Ectodermal cell (in vitro differentiated cells): Measurements from ENCODE around the gene SRGAP1.

Experiments used
- H3K27ac ChIP-seq: 2 replicates; pipeline ENCODE4 v1.7.0; 2013; ENCODE audit warnings: mild to moderate bottlenecking, low read depth, low read length; ENCODE audit not compliant: insufficient read depth, poor library complexity, severe bottlenecking
- H3K27me3 ChIP-seq: 2 replicates; pipeline ENCODE4 v1.7.0; 2013; ENCODE audit warnings: mild to moderate bottlenecking, low read length; ENCODE audit not compliant: insufficient read depth, control insufficient read depth, poor library complexity, severe bottlenecking
- H3K36me3 ChIP-seq: one replicate; pipeline ENCODE4 v1.7.0; 2013; ENCODE audit warnings: low read length; ENCODE audit not compliant: control insufficient read depth, insufficient read depth
- H3K4me1 ChIP-seq: one replicate; pipeline ENCODE4 v1.7.0; 2013; ENCODE audit warnings: low read length; ENCODE audit not compliant: control insufficient read depth, insufficient read depth
- H3K4me3 ChIP-seq: 2 replicates; pipeline ENCODE4 v1.7.0; 2013; ENCODE audit warnings: low read depth, low read length, control low read depth; ENCODE audit not compliant: insufficient read depth
- H3K9me3 ChIP-seq: 2 replicates; pipeline ENCODE4 v1.7.0; 2013; ENCODE audit warnings: mild to moderate bottlenecking, low read length, moderate library complexity; ENCODE audit not compliant: control insufficient read depth
- WGBS, 2 experiments: methylation state at CpG; one replicate each; pipeline ENCODE4 v1.1.7; 2013; ENCODE audit warnings: missing lambda C conversion rate in 2 of 2; 5-methylcytosine and 5-hydroxymethylcytosine counted together

Gene SRGAP1

GRCh38 chr12:63929426-63929825, 84.9 kb downstream of the SRGAP1 start:
- no peaks in the 10 kb centered on the region for H3K27me3 ChIP-seq
- no peaks in the 10 kb centered on the region for H3K4me1 ChIP-seq
- WGBS, 2 experiments: 67 to 91% methylated on average over 1 to 2 of the region's 3 CpGs
- H3K9me3 ChIP-seq: no peaks in the 10 kb centered on the region
- no peak overlapping the region for H3K4me3 ChIP-seq
- no peak overlapping the region for H3K27ac ChIP-seq
- no peaks in the 10 kb centered on the region for H3K36me3 ChIP-seq

DNA sequence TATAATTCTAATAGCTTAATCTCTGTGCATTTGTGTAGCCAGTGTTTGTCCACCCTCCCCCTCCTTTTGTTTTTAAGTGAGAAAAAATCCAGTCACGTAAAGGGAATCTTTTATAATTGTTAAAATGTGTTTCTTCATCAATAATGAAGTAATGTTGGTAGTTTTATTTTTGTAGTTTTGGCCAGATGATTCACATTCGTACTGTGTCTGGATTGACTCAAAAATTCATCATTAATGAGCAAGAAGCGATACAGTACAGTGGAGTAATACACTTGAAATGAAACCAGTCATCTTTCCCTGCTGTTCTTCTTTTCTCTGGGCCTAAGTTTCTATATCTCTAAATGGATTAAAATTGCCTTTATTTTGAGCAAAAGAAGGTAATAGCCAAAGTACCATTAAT, 86.5 kb downstream of the SRGAP1 start:
- no peak overlapping the region for H3K4me3 ChIP-seq
- no peaks in the 10 kb centered on the region for H3K36me3 ChIP-seq
- H3K27ac ChIP-seq: no peak overlapping the region
- no peaks in the 10 kb centered on the region for H3K4me1 ChIP-seq
- no peaks in the 10 kb centered on the region for H3K27me3 ChIP-seq
- 88 to 98% methylated on average over 3 of the region's 3 CpGs for WGBS, 2 experiments
- no peaks in the 10 kb centered on the region for H3K9me3 ChIP-seq

GRCh38 chr12:63931703-63932102, 87.2 kb downstream of the SRGAP1 start:
- Histone ChIP-seq H3K4me1 (no peaks in the 10 kb centered on the region), H3K9me3 (no peaks in the 10 kb centered on the region), H3K4me3 (no peak overlapping the region), H3K36me3 (no peaks in the 10 kb centered on the region), H3K27ac (no peak overlapping the region), H3K27me3 (no peaks in the 10 kb centered on the region)
- 94 to 95% methylated on average over 1 of the region's 1 CpG for WGBS, 2 experiments

DNA sequence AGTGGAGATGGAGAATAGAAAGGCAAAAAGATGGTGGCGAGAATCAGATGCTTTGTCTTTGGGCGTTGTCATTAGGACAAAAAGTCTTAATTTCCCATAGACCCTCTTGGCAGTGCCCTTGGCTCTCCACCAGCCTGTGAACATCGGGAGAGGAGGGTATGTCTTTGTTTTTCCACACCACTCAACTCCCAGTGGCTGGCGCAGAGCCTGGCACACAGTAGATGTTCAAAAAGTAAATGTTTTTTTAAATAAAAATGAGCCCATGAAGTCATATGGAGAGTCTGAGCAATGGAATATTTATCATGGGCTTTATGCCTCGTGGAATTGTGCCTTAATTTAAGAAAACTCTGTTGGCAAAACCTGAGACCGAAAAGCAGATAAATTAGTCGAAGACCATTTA, 90.4 kb downstream of the SRGAP1 start:
- Histone ChIP-seq H3K9me3 (no peaks in the 10 kb centered on the region), H3K36me3 (no peaks in the 10 kb centered on the region), H3K4me3 (no peak overlapping the region), H3K27ac (no peak overlapping the region), H3K4me1 (no peaks in the 10 kb centered on the region), H3K27me3 (no peaks in the 10 kb centered on the region)
- WGBS, 2 experiments: 91% methylated on average over 3 to 5 of the region's 7 CpGs

- Histone ChIP-seq H3K27me3 (no peaks in the 10 kb centered on the region), H3K4me3 (no peak overlapping the region), H3K4me1 (peaks cover 4% of the 10 kb centered on the region), H3K9me3 (no peaks in the 10 kb centered on the region), H3K36me3 (no peaks in the 10 kb centered on the region), H3K27ac (no peak overlapping the region)
Observed at GRCh38 chr12:63935361-63935760, 90.9 kb downstream of the SRGAP1 start.

GRCh38 chr12:63937378-63938316, 93.1 kb downstream of the SRGAP1 start:
- Histone ChIP-seq H3K27me3 (no peaks in the 10 kb centered on the region), H3K4me1 (peaks cover 5% of the 10 kb centered on the region), H3K4me3 (no peak overlapping the region), H3K36me3 (no peaks in the 10 kb centered on the region), H3K9me3 (no peaks in the 10 kb centered on the region), H3K27ac (no peak overlapping the region)
- 93 to 95% methylated on average over 12 of the region's 12 CpGs for WGBS, 2 experiments

- WGBS, 2 experiments: 89 to 90% methylated on average over 7 of the region's 7 CpGs
- H3K9me3 ChIP-seq: no peaks in the 10 kb centered on the region
- peaks cover 5% of the 10 kb centered on the region for H3K4me1 ChIP-seq
- no peaks in the 10 kb centered on the region for H3K36me3 ChIP-seq
- no peaks in the 10 kb centered on the region for H3K27me3 ChIP-seq
- H3K27ac ChIP-seq: no peak overlapping the region
- no peak overlapping the region for H3K4me3 ChIP-seq
Observed at GRCh38 chr12:63940310-63941005, 96.0 kb downstream of the SRGAP1 start.

DNA sequence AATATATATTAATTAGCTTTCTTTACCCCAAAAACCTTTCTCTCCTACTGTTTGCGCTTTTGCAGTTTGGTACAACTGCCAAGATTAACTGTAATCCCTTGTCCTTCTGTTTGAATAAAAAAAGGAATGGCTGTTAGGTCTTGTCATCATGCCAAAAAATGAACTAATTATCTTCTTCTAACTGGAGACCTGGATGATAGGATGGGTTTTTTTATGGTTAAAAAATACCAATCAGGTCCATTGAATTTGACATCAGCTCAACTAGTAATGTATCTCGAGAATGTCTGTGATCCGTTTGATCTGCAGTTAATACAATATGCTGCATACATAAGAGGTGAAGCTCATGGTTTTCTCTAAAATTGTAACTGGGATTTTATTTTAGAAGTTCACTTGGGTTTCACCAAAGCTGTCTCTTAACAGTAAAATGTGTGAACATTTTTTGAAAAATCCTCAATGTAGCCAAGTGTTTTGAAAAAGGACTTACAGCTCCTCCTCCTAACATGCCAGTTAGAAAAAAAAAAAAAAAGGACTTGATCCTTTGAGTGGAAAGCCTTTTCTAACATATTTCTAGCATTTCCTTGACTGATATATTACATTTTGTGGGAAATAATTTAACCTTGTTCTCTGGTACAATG, 96.8 kb downstream of the SRGAP1 start:
- H3K36me3 ChIP-seq: no peaks in the 10 kb centered on the region
- H3K27ac ChIP-seq: no peak overlapping the region
- H3K4me3 ChIP-seq: no peak overlapping the region
- peaks cover 5% of the 10 kb centered on the region for H3K4me1 ChIP-seq
- no peaks in the 10 kb centered on the region for H3K9me3 ChIP-seq
- H3K27me3 ChIP-seq: no peaks in the 10 kb centered on the region
- 98 to 100% methylated on average over 2 to 3 of the region's 3 CpGs for WGBS, 2 experiments

DNA sequence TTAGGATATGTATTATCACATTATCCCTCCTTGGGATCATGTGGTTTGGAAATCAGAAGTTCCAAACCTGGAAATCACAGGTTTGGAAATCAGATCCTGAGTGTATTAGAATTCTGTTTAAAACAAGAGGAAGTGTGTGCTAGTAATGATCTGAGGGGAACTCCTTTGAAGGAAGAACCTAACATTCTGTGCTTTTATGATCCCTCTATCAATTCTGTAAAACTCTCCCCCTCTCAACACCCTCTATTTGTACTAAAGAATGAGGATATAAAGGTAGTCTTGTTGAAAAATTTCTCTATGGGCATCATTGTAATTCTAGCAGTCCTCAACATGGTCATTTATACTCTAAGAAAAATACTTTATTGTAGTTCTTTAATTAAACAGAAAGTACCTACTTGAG, 97.4 kb downstream of the SRGAP1 start:
- Histone ChIP-seq H3K9me3 (no peaks in the 10 kb centered on the region), H3K4me3 (no peak overlapping the region), H3K27me3 (no peaks in the 10 kb centered on the region), H3K36me3 (no peaks in the 10 kb centered on the region), H3K27ac (no peak overlapping the region), H3K4me1 (peaks cover 5% of the 10 kb centered on the region)
